AG04449 (cell line): Measurements from ENCODE around the gene PHF21B.

Experiments used
- CTCF ChIA-PET: fragments of 350-600 bp; formaldehyde crosslinking; extraction: SDS; loops from one replicate; lab custom pipeline; 2021; ENCODE audit warnings: antibody characterized with exemption; lab: Yijun Ruan, JAX
- POLR2A ChIA-PET: fragments of 400-600, 350-600 bp; formaldehyde crosslinking; extraction: SDS; loops from one replicate; lab custom pipeline; 2020; ENCODE audit warnings: antibody characterized with exemption, inconsistent platforms; lab: Yijun Ruan, JAX
- DNase-seq: peaks from one replicate; pipeline ENCODE4 v3.0.0-alpha.2; 2010; ENCODE audit warnings: low read depth, low spot score
- H3K4me3 ChIP-seq: 2 replicates; pipeline ENCODE4 v1.5.1; 2011; ENCODE audit warnings: low read depth, mild to moderate bottlenecking, control low read depth, low read length
- TF ChIP-seq, protein P1 (sequence below): IDR thresholded peaks from one replicate; pipeline ENCODE4 v1.5.1; 2011; ENCODE audit warnings: mild to moderate bottlenecking, moderate library complexity, low read length, control low read depth, inconsistent platforms; ENCODE audit not compliant: insufficient read depth; ENCODE audit errors: missing control alignments

PHF21B gene

DNA sequence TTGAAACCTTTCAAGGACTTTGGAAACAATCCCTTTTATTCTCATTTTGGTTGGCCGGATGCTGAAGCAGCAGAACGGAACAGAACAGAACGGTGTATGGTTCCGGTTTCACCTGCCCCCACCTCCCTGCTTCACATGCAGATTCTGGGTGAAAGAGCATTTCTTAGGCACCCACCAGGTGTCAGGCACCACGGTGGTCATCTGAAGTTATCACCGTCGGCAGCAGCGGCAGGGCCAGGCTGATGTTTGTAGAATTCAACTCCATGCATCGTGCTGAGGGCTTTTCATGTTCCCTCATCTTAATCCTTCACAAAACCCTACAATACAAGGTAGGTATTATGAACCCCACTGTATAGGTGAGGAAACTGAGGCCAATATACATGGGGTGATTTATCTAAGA lies 13.6 kb upstream of the PHF21B start:
- no peak for DNase-seq
- CTCF ChIA-PET: no interaction called here
- POLR2A ChIA-PET: no interaction called here
- no peak overlapping the region for H3K4me3 ChIP-seq
- TF ChIP-seq, protein P1, sequence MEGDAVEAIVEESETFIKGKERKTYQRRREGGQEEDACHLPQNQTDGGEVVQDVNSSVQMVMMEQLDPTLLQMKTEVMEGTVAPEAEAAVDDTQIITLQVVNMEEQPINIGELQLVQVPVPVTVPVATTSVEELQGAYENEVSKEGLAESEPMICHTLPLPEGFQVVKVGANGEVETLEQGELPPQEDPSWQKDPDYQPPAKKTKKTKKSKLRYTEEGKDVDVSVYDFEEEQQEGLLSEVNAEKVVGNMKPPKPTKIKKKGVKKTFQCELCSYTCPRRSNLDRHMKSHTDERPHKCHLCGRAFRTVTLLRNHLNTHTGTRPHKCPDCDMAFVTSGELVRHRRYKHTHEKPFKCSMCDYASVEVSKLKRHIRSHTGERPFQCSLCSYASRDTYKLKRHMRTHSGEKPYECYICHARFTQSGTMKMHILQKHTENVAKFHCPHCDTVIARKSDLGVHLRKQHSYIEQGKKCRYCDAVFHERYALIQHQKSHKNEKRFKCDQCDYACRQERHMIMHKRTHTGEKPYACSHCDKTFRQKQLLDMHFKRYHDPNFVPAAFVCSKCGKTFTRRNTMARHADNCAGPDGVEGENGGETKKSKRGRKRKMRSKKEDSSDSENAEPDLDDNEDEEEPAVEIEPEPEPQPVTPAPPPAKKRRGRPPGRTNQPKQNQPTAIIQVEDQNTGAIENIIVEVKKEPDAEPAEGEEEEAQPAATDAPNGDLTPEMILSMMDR: no peak

DNA sequence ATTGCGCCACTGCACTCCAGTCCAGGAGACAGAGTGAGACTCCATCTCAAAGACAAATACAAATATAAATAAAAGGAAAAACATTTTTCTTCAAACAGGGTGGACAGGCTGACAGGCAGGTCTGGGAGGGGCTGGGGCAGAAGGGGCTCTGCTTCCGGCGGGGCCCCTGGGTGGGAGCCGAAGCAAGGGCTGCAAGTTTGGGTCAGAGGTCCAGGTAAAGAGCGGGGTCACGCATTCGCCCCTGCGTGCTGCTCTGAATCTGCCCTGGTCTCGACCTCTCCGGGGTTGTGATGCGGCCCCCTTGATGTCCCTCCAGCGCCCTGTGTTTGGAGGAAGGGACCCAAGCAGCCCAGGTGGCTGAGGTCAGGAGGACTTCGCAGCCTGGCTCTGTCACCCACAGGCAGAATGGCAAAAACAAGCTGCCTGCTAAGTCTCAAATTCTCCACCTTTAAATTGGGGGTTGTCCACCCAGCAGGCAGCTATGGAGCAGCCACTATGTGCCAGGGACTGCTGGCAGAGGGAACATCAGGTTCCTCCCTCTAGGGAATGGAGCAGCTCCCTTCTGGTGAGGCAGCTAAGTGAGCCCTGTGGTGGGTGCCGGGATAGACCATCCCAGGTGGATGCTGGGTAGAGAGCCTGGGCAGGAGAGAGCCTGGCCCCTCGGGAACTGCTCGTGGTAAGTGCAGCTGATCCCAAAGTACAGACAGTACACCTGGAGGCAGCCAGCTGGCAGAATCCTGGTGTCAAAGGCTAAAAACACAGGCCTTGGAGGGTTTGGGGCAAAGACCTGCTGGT lies 10.3 kb upstream of the PHF21B start:
- H3K4me3 ChIP-seq: no peak overlapping the region
- TF ChIP-seq, protein P1: no peak
- ChIA-PET POLR2A (interaction anchor here (0.6 kb wide), 1 partner anchor 1734 kb away, joined by 3 read pairs; no protein-coding TSS in a partner anchor), CTCF (no interaction called here)
- DNase-seq: no peak

DNA sequence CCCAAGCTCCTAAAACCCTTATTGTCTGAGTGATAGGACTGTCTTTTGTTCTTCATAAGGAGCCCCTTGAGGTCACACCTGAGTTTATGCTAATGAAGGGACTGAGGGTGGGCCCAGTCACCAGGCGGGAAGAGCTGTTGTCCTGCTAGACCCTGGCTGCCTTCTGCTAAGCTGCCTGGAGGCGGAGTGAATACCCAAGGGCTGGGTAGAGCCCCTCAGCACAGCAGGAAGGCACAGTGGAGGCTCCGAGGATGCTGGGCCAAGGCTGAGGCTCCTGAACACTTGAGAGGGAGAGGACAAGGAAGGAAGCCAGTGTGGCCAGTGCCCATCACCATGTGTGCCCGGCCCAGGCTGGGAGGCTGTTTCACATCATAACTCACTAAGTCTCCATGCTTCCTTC lies 4.8 kb upstream of the PHF21B start:
- TF ChIP-seq, protein P1: no peak

DNA sequence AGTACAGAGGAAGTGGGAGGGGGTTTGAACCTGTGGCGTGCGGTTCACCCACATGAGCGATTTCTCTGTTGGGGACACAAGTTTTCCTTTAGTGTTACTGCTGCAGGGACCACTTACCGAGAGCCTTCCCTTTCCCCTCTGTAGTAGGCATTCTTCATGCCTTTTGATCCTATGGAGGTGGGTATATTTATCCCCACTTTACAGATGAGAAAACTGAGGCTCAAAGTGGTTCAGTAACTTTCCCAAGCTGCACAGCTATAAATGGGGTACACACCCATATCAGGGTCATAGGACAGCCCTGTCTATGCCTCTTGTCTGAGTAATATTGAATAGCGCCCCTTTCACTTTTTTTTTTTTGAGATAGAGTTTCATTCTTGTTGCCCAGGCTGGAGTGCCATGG lies 3.3 kb upstream of the PHF21B start:
- H3K4me3 ChIP-seq: no peak overlapping the region
- CTCF ChIA-PET: no interaction called here
- TF ChIP-seq, protein P1: no peak
- DNase-seq: no peak
- POLR2A ChIA-PET: no interaction called here

More for the DNA sequence above, 4.8 kb upstream of the PHF21B start:
- DNase-seq: no peak
- ChIA-PET CTCF (no interaction called here), POLR2A (no interaction called here)
- no peak overlapping the region for H3K4me3 ChIP-seq

DNA sequence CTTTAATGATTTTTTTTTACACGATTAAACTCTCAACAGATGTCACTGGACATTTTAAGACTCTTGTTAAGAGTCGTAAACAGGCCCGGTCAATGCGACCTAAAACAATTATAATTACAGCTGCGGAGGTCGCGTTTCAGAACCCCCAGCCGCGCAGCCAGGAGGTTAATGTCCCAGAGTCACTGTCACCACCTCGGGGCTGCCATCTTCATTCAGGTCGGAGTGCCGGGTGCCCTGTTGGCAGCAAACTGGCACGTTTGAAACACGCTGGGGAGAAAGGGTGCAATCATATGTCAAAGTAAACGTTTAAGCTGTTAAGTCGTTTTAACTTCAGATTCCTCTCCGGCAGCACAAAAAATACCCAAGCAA lies 711 bp upstream of the PHF21B start:
- H3K4me3 ChIP-seq: peak overlapping the region; percentile 61
- CTCF ChIA-PET: no interaction called here
- POLR2A ChIA-PET: no interaction called here
- TF ChIP-seq, protein P1: no peak
- no peak for DNase-seq

DNA sequence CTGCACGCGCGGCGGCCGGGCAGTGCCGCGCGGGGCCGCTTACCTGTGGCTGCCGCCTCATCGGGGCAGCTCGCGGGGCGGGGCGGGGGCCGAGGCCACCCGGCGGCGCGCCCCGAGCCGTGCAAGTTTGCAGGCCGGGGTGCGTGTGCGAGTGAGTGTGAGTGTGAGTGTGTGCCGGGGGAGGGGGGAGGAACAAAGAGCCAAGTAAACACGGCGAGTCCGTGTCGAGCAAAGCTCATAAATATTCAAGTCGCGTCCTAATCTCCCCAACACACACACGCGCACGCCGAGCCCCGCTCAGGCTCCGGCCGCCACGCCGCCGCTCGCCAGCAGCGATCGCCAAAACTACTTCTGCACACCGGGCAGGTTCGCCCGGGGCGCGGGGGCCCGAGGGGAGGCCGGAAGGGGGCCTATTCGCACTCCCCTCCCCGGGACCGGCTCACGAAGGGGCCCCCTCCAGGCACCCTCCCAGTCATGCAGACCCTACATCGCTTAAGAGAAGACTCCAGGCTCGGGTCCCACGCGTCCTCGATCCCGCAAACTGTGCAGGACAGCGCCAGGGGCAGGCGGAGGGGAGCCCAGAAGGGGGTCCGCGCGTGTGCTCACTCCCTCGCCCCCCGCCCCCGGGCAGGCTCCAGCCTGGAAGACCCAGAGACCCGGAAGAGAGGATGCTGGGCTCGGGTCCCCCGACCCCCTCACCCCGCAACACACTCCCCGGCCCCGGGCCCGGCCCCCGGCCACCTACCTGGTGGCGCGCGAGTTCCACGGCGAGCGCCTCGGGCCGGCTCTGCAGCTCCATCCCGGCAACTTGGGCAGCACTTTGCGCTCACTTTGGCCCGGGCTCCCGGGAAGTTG lies 827 bp downstream of the PHF21B start:
- POLR2A ChIA-PET: no interaction called here
- DNase-seq: no peak
- TF ChIP-seq, protein P1: no peak
- peak overlapping the region; percentile 20 for H3K4me3 ChIP-seq
- CTCF ChIA-PET: no interaction called here
